Lower lobe of right lung (tissue), 2 donors: ENCODE data around the gene ADAMTS2. TPM values are rescaled to one million over a fixed set of nuclear protein-coding genes. Genes with fewer than 3 reads are reported as not detected.

Experiments
- ATAC-seq, 2 donors: fragments of 200-7000 bp; cut with Tn5 transposase; one replicate each; pipeline ENCODE4 v1.9.1; 2020 to 2022; ENCODE audit warnings: mild to moderate bottlenecking in 2 of 2, moderate library complexity in 2 of 2
- DNase-seq: peaks from one replicate; pipeline ENCODE4 v3.0.0-alpha.2; 2020
- H3K27ac ChIP-seq: fragments of 200-600 bp; one replicate; pipeline ENCODE4 v1.8.0; 2022
- H3K27me3 ChIP-seq: fragments of 200-600 bp; one replicate; pipeline ENCODE4 v1.8.0; 2022; ENCODE audit warnings: low read depth
- H3K36me3 ChIP-seq: fragments of 200-600 bp; one replicate; pipeline ENCODE4 v1.8.0; 2022; ENCODE audit warnings: mild to moderate bottlenecking
- H3K4me1 ChIP-seq: fragments of 200-600 bp; one replicate; pipeline ENCODE4 v1.8.0; 2022
- H3K4me3 ChIP-seq: fragments of 200-600 bp; one replicate; pipeline ENCODE4 v1.8.0; 2022; ENCODE audit warnings: mild to moderate bottlenecking
- H3K9me3 ChIP-seq: fragments of 200-600 bp; one replicate; pipeline ENCODE4 v1.8.0; 2022
- CTCF ChIP-seq: fragments of 200-600 bp; IDR thresholded peaks from one replicate; pipeline ENCODE4 v1.8.0; 2022; ENCODE audit warnings: antibody characterized with exemption, mild to moderate bottlenecking
- intact Hi-C: fragments of 100-400 bp; cut with DNase I; formaldehyde crosslinking; loops from one replicate; pipeline ENCODE4 v1.11.0; 2022
- total RNA-seq: library from RNA; stranded (reverse); fragmentation: NEBNext Ultra II Directional; extraction: Animal tissue kit (Norgen Biotek cat#: 25700); gene quantifications from one replicate; pipeline ENCODE4 v1.2.1, GENCODE V29; 2021
- donor health status: DM: no; HTN: yes; CAD: no; lungs with severe emphysema.

ADAMTS2 gene
- total RNA-seq, 1 donor from 2014 or later = 13.0 TPM

- Histone ChIP-seq H3K4me3 (no peak overlapping the region), H3K9me3 (no peaks in the 10 kb centered on the region), H3K27ac (no peak overlapping the region), H3K4me1 (no peaks in the 10 kb centered on the region), H3K27me3 (no peaks in the 10 kb centered on the region), H3K36me3 (no peaks in the 10 kb centered on the region)
- no peak for TF ChIP-seq CTCF
- ATAC-seq (no peak), DNase-seq (peak; percentile 31)
- intact Hi-C loops = no loop called here
Measured at GRCh38 chr5:179290681-179291540, 54.4 kb downstream of the ADAMTS2 start.

GRCh38 chr5:179289756-179290385 is 55.4 kb downstream of the ADAMTS2 start:
- no peak for DNase-seq
- no peak for TF ChIP-seq CTCF
- Histone ChIP-seq H3K27ac (no peak overlapping the region), H3K27me3 (no peaks in the 10 kb centered on the region), H3K4me1 (no peaks in the 10 kb centered on the region), H3K36me3 (no peaks in the 10 kb centered on the region), H3K9me3 (no peaks in the 10 kb centered on the region), H3K4me3 (no peak overlapping the region)
- no peak for ATAC-seq
- intact Hi-C loops = no loop called here

- no peaks in the 10 kb centered on the region for H3K36me3 ChIP-seq
- H3K4me1 ChIP-seq = no peaks in the 10 kb centered on the region
- no peak for ATAC-seq
- intact Hi-C loops = no loop called here
- H3K27ac ChIP-seq = no peak overlapping the region
- DNase-seq = peak; percentile 27
- H3K9me3 ChIP-seq = no peaks in the 10 kb centered on the region
- no peak overlapping the region for H3K4me3 ChIP-seq
- H3K27me3 ChIP-seq = no peaks in the 10 kb centered on the region
- TF ChIP-seq CTCF = no peak
Measured at GRCh38 chr5:179288809-179289185, 56.5 kb downstream of the ADAMTS2 start.

GRCh38 chr5:179288101-179288808 is 57.0 kb downstream of the ADAMTS2 start:
- no peaks in the 10 kb centered on the region for H3K27me3 ChIP-seq
- intact Hi-C loops = no loop called here
- TF ChIP-seq CTCF = no peak
- H3K4me3 ChIP-seq = no peak overlapping the region
- no peaks in the 10 kb centered on the region for H3K36me3 ChIP-seq
- ATAC-seq (no peak), DNase-seq (peak; percentile 32)
- no peak overlapping the region for H3K27ac ChIP-seq
- H3K4me1 ChIP-seq = no peaks in the 10 kb centered on the region
- no peaks in the 10 kb centered on the region for H3K9me3 ChIP-seq

GRCh38 chr5:179287631-179288030 is 57.6 kb downstream of the ADAMTS2 start:
- TF ChIP-seq CTCF = no peak

More at GRCh38 chr5:179287631-179288030, 57.6 kb downstream of the ADAMTS2 start:
- no peak for ATAC-seq
- no peaks in the 10 kb centered on the region for H3K36me3 ChIP-seq
- no peaks in the 10 kb centered on the region for H3K27me3 ChIP-seq
- H3K27ac ChIP-seq = no peak overlapping the region
- H3K9me3 ChIP-seq = no peaks in the 10 kb centered on the region
- peak; percentile 37 for DNase-seq
- no peaks in the 10 kb centered on the region for H3K4me1 ChIP-seq
- intact Hi-C loops = no loop called here
- H3K4me3 ChIP-seq = no peak overlapping the region
